GM12875 (cell line): ENCODE data around the gene LGALS9B.
"Not testable (repeated sequence)": the region's sequence is repeated elsewhere in the genome, so short reads cannot be mapped to it uniquely, and the experiment has no call there.

Experiments
- H3K4me3 ChIP-seq: one replicate; pipeline ENCODE4 v1.5.1; 2011; ENCODE audit warnings: low read depth, low read length, control low read depth

The LGALS9B gene

DNA sequence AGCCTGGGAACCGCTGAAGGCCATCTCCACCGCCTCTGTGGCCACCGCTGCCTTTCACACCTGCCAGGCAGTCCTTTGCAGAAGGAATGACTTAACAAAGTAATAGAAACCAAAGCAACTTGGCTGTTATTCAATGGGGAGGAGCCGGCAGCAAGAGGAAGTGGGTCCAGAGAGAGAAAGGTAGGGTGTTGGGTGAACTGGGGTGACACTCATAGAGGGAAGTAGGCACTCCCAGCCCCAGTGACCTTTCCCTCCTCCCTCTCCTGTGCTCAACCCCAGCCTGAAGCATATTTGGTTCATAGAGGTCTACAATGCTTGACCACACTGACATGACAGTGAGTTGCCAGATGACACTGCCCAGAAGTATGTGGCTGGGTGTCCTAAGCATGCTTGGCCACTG is at the start of gene LGALS9B:
LGALS9B (minus strand) TSS at position 93 of the 400 bp plus-strand sequence; CDS start at position 24, 69 bp downstream.
- not testable (repeated sequence) for H3K4me3 ChIP-seq

DNA sequence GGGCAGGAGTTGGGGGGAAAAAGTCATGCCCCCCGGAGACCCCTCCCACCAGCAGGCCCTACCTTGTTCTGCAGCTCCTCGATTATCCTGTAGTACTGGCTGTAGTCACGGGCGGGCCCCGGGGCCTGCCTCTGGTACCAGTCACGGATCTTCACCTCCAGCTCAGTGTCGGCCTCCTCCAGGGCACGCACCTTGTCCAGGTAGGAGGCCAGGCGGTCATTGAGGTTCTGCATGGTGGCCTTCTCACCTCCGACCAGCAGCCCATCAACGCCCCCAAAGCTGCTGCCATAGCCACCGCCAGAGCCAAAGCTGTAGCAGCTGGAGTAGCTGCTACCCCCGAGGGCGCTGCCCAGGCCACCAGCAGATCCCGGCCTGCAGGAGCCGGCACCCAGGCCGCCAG is 49.6 kb upstream of the LGALS9B start:
- H3K4me3 ChIP-seq = not testable (repeated sequence)

DNA sequence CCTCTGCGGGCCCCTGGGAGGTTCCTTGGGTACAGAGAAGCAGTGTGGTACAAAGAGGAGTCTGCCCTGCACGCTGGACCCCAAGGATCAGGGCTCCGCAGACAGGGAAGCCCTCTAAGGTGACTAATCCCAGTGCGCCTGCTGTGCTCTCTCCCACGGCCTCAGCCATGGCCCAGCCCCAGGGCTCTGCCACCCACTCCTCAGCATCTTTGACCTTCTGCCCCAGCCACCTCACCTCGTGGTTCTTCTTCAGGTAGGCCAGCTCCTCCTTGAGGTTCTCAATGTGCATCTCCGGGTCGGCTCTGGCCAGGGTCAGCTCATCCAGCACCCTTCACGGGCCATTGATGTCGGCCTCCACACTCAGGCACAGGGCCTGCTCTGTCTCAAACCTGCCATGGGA is 47.8 kb upstream of the LGALS9B start:
- not testable (repeated sequence) for H3K4me3 ChIP-seq

GRCh38 chr17:20513539-20513938 is 46.2 kb upstream of the LGALS9B start:
- H3K4me3 ChIP-seq = not testable (repeated sequence)

GRCh38 chr17:20512378-20512777 is 45.0 kb upstream of the LGALS9B start:
- H3K4me3 ChIP-seq = not testable (repeated sequence)

GRCh38 chr17:20511778-20512177 is 44.4 kb upstream of the LGALS9B start:
- not testable (repeated sequence) for H3K4me3 ChIP-seq

DNA sequence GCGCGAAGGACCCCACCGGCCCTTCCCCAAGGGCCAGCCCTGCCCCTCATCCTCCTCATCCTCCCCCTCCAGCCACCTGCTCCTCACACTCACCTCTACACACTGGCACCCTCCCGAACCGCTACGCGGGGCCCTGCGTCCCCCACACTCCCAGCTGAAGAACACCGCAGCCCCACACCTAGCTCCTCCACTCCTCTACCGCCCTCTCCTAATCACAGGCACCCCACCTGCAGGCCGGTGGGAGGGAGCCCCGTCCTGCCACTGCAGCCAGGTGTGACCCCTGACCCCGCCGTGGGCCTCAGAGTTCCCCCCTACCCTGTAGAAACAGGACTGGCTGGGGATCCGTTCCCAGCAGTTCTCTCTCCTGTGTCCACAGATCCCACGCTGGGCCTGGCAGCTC is 38.0 kb upstream of the LGALS9B start:
- not testable (repeated sequence) for H3K4me3 ChIP-seq

GRCh38 chr17:20504388-20505066 is 37.2 kb upstream of the LGALS9B start:
- not testable (repeated sequence) for H3K4me3 ChIP-seq

DNA sequence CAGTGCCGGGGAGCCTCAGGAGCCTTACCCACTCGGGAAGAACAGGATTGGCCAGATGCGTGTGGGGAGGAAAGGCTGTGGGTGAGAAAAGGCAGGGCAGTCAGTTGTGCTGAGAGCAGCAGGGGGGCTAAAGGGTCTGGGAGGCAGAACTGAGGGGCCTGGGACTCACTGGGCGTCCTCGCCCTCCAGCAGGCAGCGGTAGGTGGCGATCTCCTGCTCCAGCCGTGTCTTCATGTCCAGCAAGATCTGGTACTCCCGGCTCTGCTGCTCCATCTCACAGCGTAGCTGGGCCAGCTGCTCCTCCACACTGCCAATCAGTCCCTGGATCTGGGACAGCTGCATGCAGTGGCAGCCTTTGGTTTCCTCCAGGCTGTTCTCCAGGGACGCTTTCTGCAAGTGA is 34.6 kb upstream of the LGALS9B start:
- not testable (repeated sequence) for H3K4me3 ChIP-seq

GRCh38 chr17:20500346-20500745 is 33.0 kb upstream of the LGALS9B start:
- not testable (repeated sequence) for H3K4me3 ChIP-seq

- H3K4me3 ChIP-seq = not testable (repeated sequence)
These were observed 28.1 kb upstream of the LGALS9B start for GRCh38 chr17:20495420-20495819.

DNA sequence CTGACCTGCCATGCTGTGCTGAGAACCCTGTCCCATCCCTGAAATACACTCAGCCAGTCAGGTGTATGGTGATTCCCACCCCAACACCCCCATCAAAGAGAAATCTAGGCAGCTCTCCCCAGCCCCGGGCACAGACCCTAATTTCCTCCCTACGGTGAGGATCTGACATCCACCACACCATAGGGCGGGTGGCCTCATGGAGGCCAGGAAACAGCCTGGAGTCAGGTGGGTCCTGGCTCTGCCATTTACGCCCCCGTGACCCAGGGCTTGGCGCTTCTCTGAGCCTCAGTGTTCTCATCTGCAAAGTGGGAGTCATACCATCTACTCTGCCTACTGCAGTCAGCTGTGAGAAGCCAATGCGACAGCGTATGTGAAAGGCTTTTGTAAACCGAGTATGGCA is 27.4 kb upstream of the LGALS9B start:
- H3K4me3 ChIP-seq = not testable (repeated sequence)

GRCh38 chr17:20494147-20494546 is 26.8 kb upstream of the LGALS9B start:
- not testable (repeated sequence) for H3K4me3 ChIP-seq

DNA sequence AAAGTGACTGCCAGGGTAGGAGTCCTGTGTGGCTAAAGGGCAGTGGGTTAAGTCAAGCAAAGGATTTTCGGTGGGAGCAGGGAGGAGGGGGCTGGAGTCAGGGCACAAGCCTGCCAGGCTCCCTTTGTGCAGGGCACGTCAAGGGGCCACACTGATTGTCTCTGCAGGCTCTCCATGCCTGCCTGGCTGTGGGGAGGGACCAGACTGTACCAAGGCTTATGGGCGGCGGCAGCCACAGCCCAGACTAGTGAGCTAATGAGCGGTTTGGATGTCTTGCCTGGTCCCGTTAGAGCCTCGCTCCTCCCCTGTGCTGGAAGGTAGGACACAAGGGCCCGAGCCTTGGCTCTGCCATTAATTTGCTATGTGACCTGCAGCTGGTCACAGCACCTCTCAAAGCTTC is 25.6 kb upstream of the LGALS9B start:
- not testable (repeated sequence) for H3K4me3 ChIP-seq

DNA sequence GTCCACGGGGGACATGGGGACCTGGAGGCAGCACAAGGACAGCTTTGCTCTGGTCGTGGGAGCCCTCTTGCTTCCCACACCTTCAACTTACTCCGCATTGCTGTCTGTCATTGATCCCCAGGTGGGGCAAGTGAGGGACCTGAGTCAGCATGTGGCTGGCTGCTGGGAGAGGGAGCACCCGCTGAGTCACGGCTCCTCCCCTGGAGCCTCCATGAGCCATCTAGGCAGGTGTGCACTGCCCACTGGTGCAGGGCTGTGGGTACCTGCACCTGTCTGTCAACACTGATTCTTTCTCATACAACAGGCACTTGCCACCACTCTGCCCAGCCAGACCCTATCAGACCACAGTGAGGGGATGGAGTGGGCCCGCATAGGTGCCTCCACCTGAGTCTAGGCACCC is 24.8 kb upstream of the LGALS9B start:
- not testable (repeated sequence) for H3K4me3 ChIP-seq

DNA sequence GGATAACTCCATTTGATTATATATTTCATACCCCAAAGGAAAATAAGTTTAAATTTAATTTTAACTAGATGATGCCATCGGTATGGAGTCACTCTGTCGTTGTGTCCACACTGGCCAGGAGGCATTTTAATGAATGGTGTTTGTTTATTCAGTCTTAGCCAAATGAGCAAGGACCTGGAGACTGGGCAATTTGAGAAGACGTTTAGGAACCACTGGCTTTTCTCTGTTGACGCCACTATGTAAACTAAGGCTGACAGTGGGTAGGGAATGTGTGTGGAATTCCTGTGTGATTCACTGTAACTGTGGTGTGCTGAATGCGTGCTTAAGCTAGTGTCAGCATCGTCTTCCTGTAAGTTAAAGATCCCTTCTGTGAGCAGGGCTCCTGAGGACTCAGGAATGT is 17.6 kb upstream of the LGALS9B start:
- H3K4me3 ChIP-seq = not testable (repeated sequence)

DNA sequence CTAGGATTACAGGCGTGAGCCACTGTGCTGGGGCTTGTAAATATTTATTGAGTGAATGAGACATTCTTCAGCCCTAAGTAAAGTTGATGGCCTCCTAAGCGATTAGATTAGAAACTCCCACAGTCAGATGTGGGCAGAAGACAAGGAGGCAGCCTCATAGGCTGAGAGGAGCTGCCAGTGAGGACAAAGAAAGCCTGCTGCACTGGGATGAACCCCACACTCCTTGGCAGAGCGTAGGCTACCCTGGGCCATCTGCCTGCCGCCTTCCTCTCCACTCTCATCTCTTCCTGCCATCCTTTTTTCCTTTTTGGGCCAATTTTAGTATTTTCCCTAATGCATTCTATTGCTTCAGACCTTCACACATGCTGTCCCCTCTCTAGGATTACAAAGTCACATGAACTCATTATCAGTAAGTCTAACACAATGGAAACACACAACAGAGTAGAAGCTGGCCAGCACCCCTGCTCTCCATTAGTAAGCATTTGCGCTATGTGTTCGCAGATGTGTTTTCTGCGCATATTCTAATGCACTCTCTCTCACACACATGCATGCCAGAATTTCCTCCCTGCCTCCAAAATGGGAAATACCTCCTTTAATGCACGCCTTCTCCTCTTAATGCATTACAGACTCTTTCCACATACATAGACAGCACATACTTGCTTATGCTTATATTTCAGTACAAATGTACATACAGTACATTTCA is 12.7 kb upstream of the LGALS9B start:
- not testable (repeated sequence) for H3K4me3 ChIP-seq

GRCh38 chr17:20477398-20478071 is 10.2 kb upstream of the LGALS9B start:
- not testable (repeated sequence) for H3K4me3 ChIP-seq

DNA sequence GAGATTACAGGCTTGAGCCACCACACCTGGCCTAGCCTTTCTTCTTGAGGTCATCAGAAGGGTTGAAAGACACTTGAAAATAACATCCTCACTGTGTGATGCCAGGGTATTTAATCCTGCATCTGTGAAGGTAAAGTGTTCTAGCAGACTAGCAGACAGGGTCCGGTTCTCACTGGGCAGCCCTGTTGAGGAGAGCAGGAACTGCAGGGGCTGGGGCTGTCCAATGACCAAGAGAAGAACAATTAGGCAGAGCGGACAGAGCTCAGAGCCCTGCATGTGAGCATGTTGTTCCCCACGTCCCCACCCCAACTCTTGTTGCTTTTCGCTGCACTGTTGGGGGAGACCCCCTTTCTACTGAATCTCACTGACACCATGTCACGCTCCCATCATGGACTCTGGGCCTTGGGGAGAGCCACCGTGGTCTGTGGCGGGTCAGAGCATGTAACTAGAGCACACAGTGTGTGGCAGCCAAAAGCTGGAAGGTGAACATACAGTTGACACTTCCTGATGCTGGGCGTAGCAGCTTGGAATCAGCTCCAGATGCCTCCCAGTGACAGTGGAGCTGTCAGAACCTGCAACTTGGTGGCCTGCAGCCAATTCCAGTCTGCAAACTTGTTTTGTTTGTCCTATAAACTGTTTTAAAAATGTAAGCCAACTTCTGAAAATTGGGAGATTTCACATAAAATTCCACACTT is 7.9 kb upstream of the LGALS9B start:
- not testable (repeated sequence) for H3K4me3 ChIP-seq

DNA sequence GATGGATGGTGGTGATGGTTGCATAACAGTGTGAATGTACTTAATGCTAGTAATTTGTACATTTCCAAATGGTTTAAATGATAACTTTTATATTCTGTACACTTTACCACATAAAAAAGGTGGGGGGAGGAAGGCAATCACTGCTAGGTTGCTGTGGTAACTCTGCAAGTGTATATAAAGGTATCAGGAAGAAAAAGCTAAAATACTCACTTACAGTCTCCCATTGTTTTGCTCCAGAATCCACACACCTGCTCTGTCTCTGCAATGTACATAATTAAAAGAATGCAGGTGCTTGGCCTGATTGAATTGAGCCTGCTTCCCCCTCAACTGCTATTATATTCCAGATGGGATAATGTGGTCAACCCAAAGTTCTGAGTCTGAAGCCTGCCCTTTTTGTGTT is 6.7 kb upstream of the LGALS9B start:
- H3K4me3 ChIP-seq = not testable (repeated sequence)

DNA sequence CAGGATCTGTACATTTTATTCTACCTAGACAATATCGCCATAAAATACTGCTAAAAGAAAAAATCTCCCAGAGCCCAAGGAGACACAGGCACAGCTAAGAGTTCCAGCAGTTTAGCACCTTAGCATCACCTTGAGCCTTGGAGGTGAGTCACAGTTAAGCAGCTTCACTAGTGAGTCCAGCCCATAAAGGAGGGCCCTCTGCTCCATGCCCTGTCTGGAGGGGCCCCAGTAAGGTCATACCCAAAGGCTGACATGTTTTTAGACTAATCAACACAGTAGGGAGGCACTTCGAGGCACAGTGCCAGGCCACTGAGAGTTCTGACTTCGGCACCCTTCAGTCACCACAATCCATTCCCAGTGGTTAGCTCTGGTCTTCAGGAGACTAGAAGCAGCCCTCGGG is 2.6 kb upstream of the LGALS9B start:
- not testable (repeated sequence) for H3K4me3 ChIP-seq
